Cerebellar cortex (tissue), 1 donor: ENCODE results near the gene SSH2.
A peak's percentile ranks its signal among the peaks of the same experiment; 100 is the strongest.
"Not testable (repeated sequence)": the region's sequence is repeated elsewhere in the genome, so short reads cannot be mapped to it uniquely, and the experiment has no call there.

Experiments used
- DNase-seq: peaks from one replicate; pipeline ENCODE4 v3.0.0-alpha.2; 2015; ENCODE audit warnings: low spot score

SSH2 gene

GRCh38 chr17:29874931-29875596 is 55.0 kb downstream of the SSH2 start:
- DNase-seq, result no peak

GRCh38 chr17:29874358-29874757 is 55.7 kb downstream of the SSH2 start:
- not testable (repeated sequence) for DNase-seq

DNA sequence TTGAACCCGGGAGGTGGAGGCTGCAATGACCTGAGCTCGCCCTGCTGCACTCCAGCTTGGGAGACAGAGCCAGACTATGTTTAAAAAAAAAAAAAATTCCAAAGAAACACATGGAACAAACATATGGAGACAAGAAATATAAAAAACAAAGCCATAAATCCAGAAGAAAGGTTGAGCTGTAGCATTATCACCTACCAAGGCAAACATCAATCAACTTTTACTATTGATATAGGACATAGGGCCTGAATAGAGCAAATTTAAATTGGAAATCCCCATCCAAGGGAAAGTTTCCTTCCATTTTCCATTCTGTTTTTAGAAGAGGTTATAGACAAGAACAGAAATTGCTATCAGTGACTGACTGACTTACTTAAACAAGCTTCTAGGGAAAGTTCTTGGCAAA is 56.6 kb downstream of the SSH2 start:
- no peak for DNase-seq

- no peak for DNase-seq
These were observed 59.1 kb downstream of the SSH2 start for GRCh38 chr17:29870836-29871465.

DNA sequence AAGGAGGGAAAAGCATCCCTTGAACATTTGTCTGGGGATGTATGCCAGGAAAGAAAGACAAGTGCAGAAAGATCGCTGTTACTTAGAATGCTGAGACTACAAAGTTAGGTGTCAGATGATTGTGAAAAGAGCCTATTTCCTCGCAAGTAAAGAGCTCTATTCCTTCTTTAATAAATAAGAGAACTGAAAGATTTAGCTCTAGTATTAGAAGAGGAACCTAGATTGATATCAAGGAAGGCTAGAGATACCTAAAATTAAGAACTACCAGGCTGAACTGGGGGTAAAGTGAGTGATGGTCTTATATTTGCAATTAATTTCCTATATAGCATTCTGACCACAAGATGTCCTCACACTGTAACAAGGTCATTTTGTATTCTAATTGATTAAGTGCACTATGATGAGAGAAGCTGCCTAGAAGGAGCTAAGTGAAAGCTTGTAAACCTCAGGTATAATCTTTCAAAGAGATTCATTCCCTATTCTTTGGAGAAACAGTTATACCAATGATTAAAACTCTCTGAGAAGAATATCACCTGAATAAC is 62.3 kb downstream of the SSH2 start:
- peak; percentile 28 for DNase-seq

DNA sequence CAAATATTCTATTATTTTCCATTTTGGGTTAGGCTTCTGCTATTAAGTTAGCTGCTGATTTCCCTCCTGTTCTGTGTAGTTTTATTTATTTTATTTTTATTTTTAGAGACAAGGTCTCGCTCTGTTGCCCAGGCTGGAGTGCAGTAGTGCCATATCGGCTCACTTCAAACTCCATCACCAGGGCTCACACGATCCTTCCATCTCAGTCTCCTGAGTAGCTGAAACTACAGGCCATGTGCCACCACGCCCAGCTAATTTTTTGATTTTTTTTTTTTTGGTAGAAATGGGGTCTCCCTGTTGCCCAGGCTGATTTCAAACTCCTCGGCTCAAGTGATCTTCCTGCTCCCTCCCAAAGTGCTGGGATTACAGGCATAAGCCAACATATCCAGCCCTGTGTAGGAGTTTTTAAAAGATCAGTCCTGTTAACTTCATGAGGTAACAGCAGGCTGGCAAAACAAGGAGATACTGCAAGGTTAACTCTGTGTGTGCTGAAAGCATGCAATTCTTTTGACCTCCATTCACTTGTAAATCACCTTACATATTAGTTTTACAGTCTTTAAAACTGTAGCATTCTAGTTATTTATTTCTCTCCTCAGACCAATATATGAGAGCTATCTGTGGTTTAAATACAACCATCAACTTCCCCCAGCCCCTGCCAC is 63.2 kb downstream of the SSH2 start:
- no peak for DNase-seq

DNA sequence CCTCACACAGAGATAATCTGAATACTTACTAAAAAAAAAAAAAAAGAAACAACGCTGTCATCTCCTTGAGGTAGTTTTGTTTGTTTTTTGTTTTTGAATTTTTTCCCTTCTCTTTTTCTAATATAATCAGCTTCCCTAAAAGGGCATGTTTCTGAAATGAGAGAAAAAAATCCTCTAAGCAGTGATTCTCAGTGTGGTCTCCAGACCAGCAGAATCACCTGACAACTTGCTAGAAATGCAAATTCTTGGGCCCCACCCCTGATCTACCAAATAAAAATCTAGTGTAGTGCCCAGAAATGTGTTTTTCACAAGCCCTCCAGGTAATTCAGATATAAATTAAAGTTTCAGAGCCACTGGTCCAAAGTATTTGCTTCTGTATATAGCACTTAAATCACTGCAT is 65.4 kb downstream of the SSH2 start:
- no peak for DNase-seq

DNA sequence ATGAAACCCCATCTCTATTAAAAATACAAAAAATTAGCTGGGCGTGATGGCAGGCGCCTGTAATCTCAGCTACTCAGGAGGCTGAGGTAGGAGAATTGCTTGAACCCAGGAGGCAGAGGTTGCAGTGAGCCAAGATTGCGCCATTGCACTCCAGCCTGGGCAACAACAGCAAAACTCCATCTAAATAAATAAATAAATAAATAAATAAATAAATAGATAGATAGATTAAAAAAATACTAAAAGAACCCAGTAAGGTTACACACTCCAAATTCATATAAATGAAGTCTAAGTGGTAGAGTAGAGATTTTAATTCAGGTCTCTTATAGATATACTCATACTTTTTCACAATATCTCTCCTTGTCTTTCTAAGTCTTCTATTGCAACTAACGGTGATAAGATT is 65.9 kb downstream of the SSH2 start:
- not testable (repeated sequence) for DNase-seq

- DNase-seq, result no peak
These were observed 67.1 kb downstream of the SSH2 start for GRCh38 chr17:29862951-29863350.

DNA sequence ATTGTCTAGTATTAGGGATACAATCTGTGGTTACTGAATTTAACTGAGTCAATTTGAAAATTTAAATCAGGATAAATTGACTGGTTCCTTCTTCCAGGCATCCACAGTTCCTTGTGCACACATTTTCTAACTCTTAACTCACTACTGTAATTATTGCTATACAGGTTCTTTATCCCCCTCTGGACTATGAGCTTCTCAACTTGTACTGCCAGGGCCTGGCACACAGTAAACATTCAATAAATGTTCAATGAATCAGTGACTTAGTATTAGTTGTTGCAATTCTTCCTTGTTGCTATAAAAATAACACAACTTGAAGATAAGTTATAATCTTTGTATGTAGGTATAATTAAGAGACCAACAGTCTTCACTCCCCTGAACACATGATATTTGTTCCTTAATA is 67.9 kb downstream of the SSH2 start:
- DNase-seq, result no peak

DNA sequence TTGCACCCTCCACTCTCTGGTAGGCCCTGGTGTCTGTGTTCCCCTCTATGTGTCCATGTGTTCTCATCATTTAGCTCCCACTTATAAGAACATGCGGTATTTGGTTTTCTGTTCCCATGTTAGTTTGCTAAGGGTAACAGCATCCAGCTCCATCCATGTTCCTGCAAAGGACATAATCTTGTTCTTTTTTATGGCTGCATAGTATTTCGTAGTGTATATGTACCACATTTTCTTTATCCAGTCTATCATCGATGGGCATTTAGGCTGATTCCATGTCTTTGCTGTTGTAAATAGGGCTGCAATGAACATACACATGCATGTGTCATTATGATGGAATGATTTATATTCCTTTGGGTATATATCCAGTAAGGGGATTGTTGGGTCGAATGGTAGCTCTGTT is 70.6 kb downstream of the SSH2 start:
- DNase-seq, result not testable (repeated sequence)

- no peak for DNase-seq
These were observed 72.2 kb downstream of the SSH2 start for GRCh38 chr17:29857823-29858222.

GRCh38 chr17:29857105-29857504 is 72.9 kb downstream of the SSH2 start:
- DNase-seq, result not testable (repeated sequence)

- no peak for DNase-seq
These were observed 74.3 kb downstream of the SSH2 start for GRCh38 chr17:29855686-29856085.

- no peak for DNase-seq
These were observed 81.3 kb downstream of the SSH2 start for GRCh38 chr17:29848737-29849136.

DNA sequence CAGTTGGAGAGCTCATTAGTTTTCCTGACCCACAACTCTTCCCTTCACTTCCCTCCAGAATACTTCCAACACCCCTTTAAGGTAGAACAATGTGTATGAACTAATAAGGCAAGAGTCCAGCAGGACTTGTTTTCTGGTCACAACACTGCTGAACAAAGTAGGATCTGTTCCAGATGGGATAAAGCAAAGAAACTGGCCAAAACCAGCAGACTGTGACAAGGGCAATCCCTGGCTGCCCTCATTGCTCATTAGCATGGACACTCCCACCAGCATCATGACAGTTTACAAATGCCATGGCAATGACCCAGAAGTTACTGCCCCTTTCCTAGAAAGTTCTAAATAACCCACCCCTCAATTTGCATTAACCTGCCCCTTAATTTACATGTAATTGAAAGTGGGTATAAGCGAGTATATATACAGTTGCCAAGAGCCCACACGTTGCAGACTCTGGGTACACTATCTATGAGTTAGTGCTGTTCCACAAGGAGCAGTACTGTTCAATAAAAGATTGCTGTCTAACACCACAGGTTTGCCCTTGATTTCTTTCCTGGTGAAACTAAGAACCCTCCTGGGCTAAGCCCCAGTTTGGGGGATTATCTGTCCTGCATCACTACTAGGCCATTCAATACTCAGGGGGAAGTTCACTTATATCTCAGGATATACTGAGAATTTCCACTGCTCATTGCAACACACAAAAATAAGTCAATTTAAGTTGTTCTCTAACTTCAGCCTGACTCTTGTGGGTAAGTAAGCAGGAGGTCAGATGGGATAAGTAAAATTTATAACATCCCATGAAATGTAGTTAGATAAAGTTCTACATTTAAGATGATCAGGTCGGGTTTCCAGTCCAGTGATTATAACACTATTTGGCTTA is 82.3 kb downstream of the SSH2 start:
- no peak for DNase-seq

- DNase-seq, result no peak
These were observed 82.9 kb downstream of the SSH2 start for GRCh38 chr17:29847118-29847517.

DNA sequence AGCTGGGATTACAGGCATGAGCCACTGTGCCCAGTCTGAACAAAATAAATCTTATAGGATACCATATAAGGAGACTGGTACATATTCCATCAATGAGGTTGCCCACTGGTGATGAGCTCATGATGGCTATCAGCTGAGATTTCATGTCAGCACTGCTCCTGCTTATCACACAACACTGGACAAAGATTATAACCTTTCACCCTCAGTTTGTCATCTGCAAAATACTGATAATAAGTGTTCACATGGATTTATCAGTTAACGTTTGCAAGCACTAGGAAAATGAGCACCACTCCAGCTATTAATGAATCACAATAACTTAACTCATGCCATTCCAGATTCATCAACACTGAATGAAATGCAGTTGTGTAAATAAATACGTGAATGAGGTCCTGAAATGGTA is 83.7 kb downstream of the SSH2 start:
- DNase-seq, result no peak

GRCh38 chr17:29844339-29845048 is 85.5 kb downstream of the SSH2 start:
- DNase-seq, result no peak

DNA sequence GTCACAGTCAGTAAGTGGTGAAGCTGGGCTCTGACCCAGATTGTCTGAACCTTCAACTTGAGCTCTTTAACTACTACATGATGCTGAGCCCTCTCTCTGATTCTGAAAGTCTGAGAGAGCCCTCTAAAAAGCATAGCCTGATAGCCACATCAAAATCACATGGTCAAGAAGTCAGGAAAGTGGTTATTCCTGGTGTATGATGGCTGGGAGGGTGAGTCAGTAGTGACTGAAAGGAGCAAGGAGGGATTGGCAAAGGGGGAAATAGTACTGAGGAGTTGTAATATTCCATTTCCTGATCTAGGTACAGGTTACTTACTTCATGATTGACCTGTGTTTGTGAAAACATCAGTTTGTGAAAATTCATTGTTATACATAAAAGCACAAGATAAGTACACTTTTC is 89.1 kb downstream of the SSH2 start:
- no peak for DNase-seq

DNA sequence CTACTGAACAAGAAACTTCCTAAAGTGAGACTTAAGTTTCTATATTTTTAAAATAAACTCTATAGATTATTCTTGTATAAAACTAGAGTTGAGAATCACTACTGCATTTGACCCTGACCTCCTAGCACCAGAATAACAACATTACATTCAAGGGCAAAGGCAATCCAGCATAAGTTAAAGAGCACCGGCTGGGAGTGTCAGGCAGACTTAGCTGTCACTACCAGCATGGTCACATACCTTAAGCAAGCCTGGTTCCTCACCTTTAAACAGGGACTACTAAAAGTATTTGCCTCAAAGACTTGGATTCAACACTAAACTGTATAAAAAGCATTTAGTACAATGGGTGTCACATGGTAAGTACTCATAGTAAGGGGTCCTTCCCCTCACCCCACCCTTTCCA is 90.4 kb downstream of the SSH2 start:
- no peak for DNase-seq

- DNase-seq, result peak; percentile 79
These were observed 91.1 kb downstream of the SSH2 start for GRCh38 chr17:29838961-29839360.
